Measurements from ENCODE around the gene KAZN.

KAZN gene

DNA sequence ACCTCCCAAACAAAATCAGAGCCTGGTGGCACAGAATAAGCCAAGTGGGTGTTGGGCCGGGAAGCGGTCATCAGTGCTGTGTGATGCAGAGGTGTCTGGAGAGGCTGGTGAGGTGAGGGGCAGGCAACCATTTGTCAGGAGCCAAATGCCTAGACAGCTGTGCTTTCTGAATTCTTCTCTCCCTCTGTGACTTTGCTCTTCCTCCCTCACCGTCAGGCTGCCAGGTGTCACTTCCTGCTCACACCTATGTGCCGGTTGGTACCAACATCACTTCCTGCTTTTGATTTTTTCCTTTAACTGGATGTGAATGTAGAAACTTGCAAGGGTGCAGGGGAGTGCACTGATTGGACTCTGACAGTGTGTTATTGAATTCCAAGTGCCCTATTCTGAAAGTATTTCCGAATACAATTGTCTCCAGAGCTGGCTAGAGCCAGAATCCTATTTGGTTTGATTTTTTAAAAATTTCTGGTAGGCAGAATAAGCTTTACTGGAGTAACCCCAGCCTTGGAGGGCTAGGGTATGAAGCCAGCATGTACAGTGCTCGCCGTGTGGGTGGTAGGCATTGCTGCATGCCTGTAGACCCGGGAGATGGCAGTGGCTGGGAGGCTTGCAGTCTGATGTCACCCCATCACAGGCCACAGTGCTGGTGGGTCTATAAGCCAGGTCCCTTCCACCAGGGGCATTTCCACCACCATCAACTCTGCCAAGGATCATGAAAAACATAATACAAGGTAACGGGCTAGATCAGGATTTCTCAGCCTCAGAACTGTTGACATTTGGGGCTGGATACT lies 210.9 kb downstream of the KAZN start:
- H3K4me1 ChIP-seq (ENCODE audit: control insufficient read depth, insufficient read depth, low read length, unreplicated experiment): no peaks in the 10 kb centered on the region
- no peak overlapping the region for H3K27ac ChIP-seq (ENCODE audit: low read depth, low read length)
- no peak overlapping the region for H2AFZ ChIP-seq (ENCODE audit: low read length, unreplicated experiment)
- H3K36me3 ChIP-seq (ENCODE audit: insufficient read depth, low read length): no peaks in the 10 kb centered on the region
- H3K27me3 ChIP-seq (ENCODE audit: insufficient read depth, low read length): no peaks in the 10 kb centered on the region
- H3K4me3 ChIP-seq (ENCODE audit: low read depth, low read length): no peak overlapping the region
- no peaks in the 10 kb centered on the region for H3K79me2 ChIP-seq (ENCODE audit: control insufficient read depth, insufficient read depth, low read length, unreplicated experiment)

- H3K4me3 ChIP-seq (ENCODE audit: low read depth, low read length): no peak overlapping the region
- no peak overlapping the region for H2AFZ ChIP-seq (ENCODE audit: low read length, unreplicated experiment)
- H3K27ac ChIP-seq (ENCODE audit: low read depth, low read length): no peak overlapping the region
Observed at GRCh38 chr1:14810595-14811361, 212.3 kb downstream of the KAZN start.

GRCh38 chr1:14811573-14811972 lies 213.1 kb downstream of the KAZN start:
- Histone ChIP-seq H3K27ac (ENCODE audit: low read depth, low read length) (no peak overlapping the region), H3K4me1 (ENCODE audit: control insufficient read depth, insufficient read depth, low read length, unreplicated experiment) (no peaks in the 10 kb centered on the region), H3K4me3 (ENCODE audit: low read depth, low read length) (no peak overlapping the region), H3K27me3 (ENCODE audit: insufficient read depth, low read length) (no peaks in the 10 kb centered on the region), H3K36me3 (ENCODE audit: insufficient read depth, low read length) (no peaks in the 10 kb centered on the region), H3K79me2 (ENCODE audit: control insufficient read depth, insufficient read depth, low read length, unreplicated experiment) (no peaks in the 10 kb centered on the region), H2AFZ (ENCODE audit: low read length, unreplicated experiment) (no peak overlapping the region)

More at GRCh38 chr1:14810595-14811361, 212.3 kb downstream of the KAZN start:
- no peaks in the 10 kb centered on the region for H3K79me2 ChIP-seq (ENCODE audit: control insufficient read depth, insufficient read depth, low read length, unreplicated experiment)
- no peaks in the 10 kb centered on the region for H3K27me3 ChIP-seq (ENCODE audit: insufficient read depth, low read length)
- H3K4me1 ChIP-seq (ENCODE audit: control insufficient read depth, insufficient read depth, low read length, unreplicated experiment): no peaks in the 10 kb centered on the region
- H3K36me3 ChIP-seq (ENCODE audit: insufficient read depth, low read length): no peaks in the 10 kb centered on the region

GRCh38 chr1:14812189-14812588 lies 213.7 kb downstream of the KAZN start:
- Histone ChIP-seq H3K4me1 (ENCODE audit: control insufficient read depth, insufficient read depth, low read length, unreplicated experiment) (no peaks in the 10 kb centered on the region), H3K27me3 (ENCODE audit: insufficient read depth, low read length) (no peaks in the 10 kb centered on the region), H2AFZ (ENCODE audit: low read length, unreplicated experiment) (no peak overlapping the region), H3K36me3 (ENCODE audit: insufficient read depth, low read length) (no peaks in the 10 kb centered on the region), H3K27ac (ENCODE audit: low read depth, low read length) (no peak overlapping the region), H3K79me2 (ENCODE audit: control insufficient read depth, insufficient read depth, low read length, unreplicated experiment) (no peaks in the 10 kb centered on the region), H3K4me3 (ENCODE audit: low read depth, low read length) (no peak overlapping the region)

GRCh38 chr1:14815175-14815877 lies 216.8 kb downstream of the KAZN start:
- H2AFZ ChIP-seq (ENCODE audit: low read length, unreplicated experiment): no peak overlapping the region
- no peaks in the 10 kb centered on the region for H3K4me1 ChIP-seq (ENCODE audit: control insufficient read depth, insufficient read depth, low read length, unreplicated experiment)
- H3K27ac ChIP-seq (ENCODE audit: low read depth, low read length): no peak overlapping the region
- no peaks in the 10 kb centered on the region for H3K27me3 ChIP-seq (ENCODE audit: insufficient read depth, low read length)
- H3K36me3 ChIP-seq (ENCODE audit: insufficient read depth, low read length): no peaks in the 10 kb centered on the region
- no peak overlapping the region for H3K4me3 ChIP-seq (ENCODE audit: low read depth, low read length)
- H3K79me2 ChIP-seq (ENCODE audit: control insufficient read depth, insufficient read depth, low read length, unreplicated experiment): no peaks in the 10 kb centered on the region

DNA sequence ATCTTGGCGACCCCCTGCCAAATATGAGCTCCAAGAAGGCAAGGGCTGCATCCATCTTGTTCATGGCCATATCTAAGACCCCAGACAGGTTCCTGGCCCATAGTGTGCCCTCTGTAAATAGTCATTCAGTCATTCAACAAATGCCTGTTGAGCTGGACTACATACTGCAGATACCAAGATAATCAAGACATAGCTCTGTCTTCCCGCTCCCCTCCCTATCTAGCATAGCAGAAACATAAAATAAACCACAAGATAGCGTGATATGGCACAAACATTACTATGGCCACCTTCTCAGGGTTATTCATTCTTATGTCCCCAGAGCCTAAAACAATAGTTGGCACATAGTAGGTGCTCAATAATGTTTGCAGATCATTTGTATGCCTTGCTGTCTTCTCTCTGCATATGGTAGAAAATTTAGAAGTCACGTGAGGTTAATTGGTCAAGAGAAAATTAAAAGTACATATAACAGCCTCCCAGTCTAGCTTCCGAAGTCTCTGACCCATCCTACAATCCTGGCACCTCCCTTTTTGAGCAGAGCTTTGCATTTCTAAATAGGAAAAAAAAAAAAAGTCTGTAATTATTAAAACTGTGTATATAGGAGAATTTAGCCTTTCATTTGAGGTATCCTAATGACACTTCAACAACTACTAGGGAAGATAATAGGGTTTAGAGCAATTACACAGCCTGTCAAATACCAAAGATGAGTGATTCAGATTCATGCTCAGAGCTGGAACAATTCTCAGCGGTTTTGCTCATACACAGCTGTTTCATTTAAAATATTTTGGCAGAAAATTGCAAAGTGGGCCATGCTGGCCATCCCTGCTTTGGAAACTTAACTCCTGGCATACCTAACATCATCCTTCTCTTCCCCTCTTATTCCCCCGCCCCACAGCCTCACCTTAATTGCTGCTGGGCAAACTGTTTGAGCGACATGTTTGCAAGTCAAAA lies 219.0 kb downstream of the KAZN start:
- Histone ChIP-seq H3K27ac (ENCODE audit: low read depth, low read length) (no peak overlapping the region), H2AFZ (ENCODE audit: low read length, unreplicated experiment) (no peak overlapping the region), H3K27me3 (ENCODE audit: insufficient read depth, low read length) (no peaks in the 10 kb centered on the region), H3K4me3 (ENCODE audit: low read depth, low read length) (no peak overlapping the region), H3K4me1 (ENCODE audit: control insufficient read depth, insufficient read depth, low read length, unreplicated experiment) (no peaks in the 10 kb centered on the region), H3K36me3 (ENCODE audit: insufficient read depth, low read length) (no peaks in the 10 kb centered on the region), H3K79me2 (ENCODE audit: control insufficient read depth, insufficient read depth, low read length, unreplicated experiment) (no peaks in the 10 kb centered on the region)

DNA sequence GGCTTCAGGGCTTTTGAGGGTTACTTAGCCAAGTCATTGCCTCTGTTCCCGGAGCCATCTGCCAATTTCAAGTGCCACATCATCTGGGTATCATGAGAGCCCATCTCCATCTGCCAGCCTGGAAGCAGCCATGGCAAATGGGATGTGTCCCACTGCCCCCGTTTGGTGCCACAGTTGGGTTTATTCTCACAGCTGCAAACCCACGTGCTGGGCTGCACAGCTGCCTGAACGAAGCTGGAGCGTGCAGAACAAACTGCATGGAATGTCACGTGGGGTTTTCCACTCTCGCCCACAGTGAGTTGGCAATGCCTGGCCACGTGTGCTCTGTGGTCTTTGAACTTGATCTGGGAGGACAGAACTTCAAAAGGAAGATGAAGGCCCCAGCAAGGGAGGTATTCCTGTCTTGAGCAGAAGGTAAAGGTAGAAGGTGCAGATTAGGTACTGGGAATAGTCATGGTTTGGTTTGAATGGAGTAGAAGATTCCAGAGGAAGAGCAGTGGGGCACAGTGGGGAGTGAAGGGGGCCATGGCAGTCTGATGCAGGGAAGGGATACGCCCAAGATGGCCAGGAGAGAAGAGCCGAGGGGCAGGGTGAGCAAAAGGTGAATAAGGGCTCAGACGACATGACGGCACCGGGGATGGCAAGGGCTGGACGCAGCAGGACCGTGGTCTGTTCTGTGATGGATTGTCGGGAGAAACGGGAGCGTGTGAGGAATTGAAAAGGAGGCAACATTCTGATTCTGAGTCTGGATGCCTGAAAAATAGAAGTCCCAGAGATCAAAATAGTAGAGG lies 222.0 kb downstream of the KAZN start:
- no peaks in the 10 kb centered on the region for H3K79me2 ChIP-seq (ENCODE audit: control insufficient read depth, insufficient read depth, low read length, unreplicated experiment)
- no peak overlapping the region for H3K27ac ChIP-seq (ENCODE audit: low read depth, low read length)
- H3K4me3 ChIP-seq (ENCODE audit: low read depth, low read length): no peak overlapping the region
- no peaks in the 10 kb centered on the region for H3K4me1 ChIP-seq (ENCODE audit: control insufficient read depth, insufficient read depth, low read length, unreplicated experiment)
- H3K27me3 ChIP-seq (ENCODE audit: insufficient read depth, low read length): no peaks in the 10 kb centered on the region
- no peak overlapping the region for H2AFZ ChIP-seq (ENCODE audit: low read length, unreplicated experiment)
- H3K36me3 ChIP-seq (ENCODE audit: insufficient read depth, low read length): no peaks in the 10 kb centered on the region

DNA sequence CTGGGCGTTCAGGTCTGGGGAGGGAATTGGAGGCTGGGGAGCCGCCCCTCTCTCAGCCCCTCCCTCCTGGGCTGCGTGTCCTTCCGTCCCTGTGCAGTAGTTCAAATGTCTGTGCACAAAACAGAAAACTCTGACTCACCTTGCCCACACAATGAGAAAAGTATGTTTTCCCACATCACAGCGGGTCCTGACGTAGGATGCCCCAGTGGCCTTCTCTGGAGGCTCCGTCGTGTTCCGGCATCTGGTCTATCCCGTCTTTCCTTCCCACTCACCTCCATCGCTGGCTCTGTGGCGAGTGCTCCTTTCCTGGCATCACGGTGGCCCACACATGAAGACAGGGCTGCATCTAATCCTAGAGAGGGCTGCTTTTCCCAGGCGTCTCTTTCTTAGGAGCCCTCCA lies 224.0 kb downstream of the KAZN start:
- H3K4me3 ChIP-seq (ENCODE audit: low read depth, low read length): no peak overlapping the region
- no peak overlapping the region for H2AFZ ChIP-seq (ENCODE audit: low read length, unreplicated experiment)
- H3K36me3 ChIP-seq (ENCODE audit: insufficient read depth, low read length): no peaks in the 10 kb centered on the region
- H3K27me3 ChIP-seq (ENCODE audit: insufficient read depth, low read length): no peaks in the 10 kb centered on the region
- no peaks in the 10 kb centered on the region for H3K4me1 ChIP-seq (ENCODE audit: control insufficient read depth, insufficient read depth, low read length, unreplicated experiment)
- no peak overlapping the region for H3K27ac ChIP-seq (ENCODE audit: low read depth, low read length)
- no peaks in the 10 kb centered on the region for H3K79me2 ChIP-seq (ENCODE audit: control insufficient read depth, insufficient read depth, low read length, unreplicated experiment)

DNA sequence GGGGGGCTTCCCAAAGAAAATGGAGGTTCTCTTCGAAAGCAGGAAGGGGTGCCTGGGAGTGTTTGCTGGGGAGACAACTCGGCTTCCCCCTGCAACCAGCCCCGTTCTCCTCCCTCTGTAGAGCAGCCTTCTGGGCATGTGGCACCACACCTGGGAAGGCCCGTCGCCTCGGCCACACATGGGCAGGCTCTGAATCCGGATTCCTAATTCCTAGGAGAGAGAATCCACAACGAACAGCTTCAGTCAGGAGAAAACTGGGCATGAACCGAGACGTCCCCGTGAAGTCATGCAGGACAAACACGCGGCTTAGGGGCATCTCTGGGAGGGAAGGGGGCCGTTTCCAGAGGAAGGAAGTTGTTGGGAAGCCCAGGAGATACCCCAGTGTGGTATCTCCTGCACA lies 224.5 kb downstream of the KAZN start:
- Histone ChIP-seq H3K79me2 (ENCODE audit: control insufficient read depth, insufficient read depth, low read length, unreplicated experiment) (no peaks in the 10 kb centered on the region), H2AFZ (ENCODE audit: low read length, unreplicated experiment) (no peak overlapping the region), H3K4me3 (ENCODE audit: low read depth, low read length) (no peak overlapping the region), H3K27ac (ENCODE audit: low read depth, low read length) (no peak overlapping the region), H3K27me3 (ENCODE audit: insufficient read depth, low read length) (no peaks in the 10 kb centered on the region), H3K36me3 (ENCODE audit: insufficient read depth, low read length) (no peaks in the 10 kb centered on the region), H3K4me1 (ENCODE audit: control insufficient read depth, insufficient read depth, low read length, unreplicated experiment) (no peaks in the 10 kb centered on the region)

All from ACC112 (cell line).